ENCODE measurements around the gene CCDC78. TPM values are rescaled to one million over a fixed set of nuclear protein-coding genes. Genes with fewer than 3 reads are reported as not detected.

Gene CCDC78
- total and polyA plus RNA-seq, 5 experiments from 2014 or later = 1.1 to 15.1 (median 6.7) TPM; not detected in 1

DNA sequence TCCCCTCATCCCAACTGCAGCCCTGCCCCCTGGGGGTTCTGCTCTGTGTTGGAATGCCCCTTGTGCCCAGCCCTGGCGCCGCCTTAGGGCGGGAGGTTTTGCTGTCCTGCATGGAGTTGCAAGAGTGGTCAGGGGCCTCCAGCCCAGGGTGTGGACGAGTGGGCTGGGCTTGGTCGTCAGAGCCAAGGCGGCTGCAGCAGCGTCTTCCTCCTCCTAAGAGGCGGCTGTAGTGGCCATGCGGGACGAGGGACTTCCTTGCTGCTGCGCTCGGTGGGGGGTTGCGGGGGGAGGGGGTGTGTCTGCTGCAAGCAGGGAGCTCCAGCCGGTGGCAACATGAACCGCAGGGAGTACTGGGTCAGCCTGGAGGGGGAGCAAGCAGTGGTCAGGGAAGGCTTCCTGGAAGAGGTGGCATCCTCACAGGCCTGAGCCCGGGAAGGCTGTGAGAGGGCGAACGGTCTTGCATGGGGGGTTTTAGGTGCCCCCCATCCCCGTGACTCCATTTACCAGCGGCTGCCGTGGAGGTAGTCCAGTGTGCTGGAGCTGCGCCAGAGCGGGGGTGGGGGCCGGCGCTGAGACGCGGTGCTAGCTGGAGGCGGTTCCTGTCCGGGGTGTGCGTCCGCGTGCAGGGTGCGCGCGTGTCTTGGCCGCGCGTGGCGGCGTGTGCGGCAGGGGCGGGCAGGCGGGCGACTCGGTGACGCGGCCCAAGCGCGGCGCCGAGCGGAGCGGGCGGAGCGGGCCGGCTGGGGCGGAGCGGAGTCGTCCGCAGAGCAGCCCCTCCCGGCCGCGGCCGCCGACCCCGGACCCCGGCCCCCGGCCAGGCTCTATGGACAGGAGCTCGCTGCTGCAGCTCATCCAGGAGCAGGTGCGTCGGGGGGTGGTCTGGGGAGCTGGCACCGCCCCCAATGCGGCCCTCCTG, 51.0 kb downstream of the CCDC78 start, which contains the start of gene RHBDL1:
TSS of gene RHBDL1 (plus strand) at position 704 of the 916 bp plus-strand sequence. CDS start at position 824, 120 bp downstream.
- no peak for ATAC-seq
- Mint-ChIP-seq H3K9me3 (no peaks in the 10 kb centered on the region), H3K4me1 (peaks cover 4 to 22% (median 10%) of the 10 kb centered on the region in 4 donors), H3K27me3 (peaks cover 0 to 2% (median 0%) of the 10 kb centered on the region in 5 donors), H3K27ac (no peak within 1 kb of the TSS), H3K4me3 (peak within 1 kb of the TSS in 8 of 10 donors; percentile 42 to 66 (median 49)), H3K36me3 (peaks cover 0 to 16% (median 0%) of the 10 kb centered on the region in 3 donors)
- POLR2A ChIA-PET = interaction anchor here (0.8 to 2.7 kb wide), 8 partner anchors 9 to 87 kb away, joined by 3 to 14 read pairs (median 3); partner anchors contain the start of genes JMJD8 and WDR24
- no peak for DNase-seq

- POLR2A ChIA-PET = interaction anchor here (1.5 to 2.7 kb wide), 3 partner anchors 10 to 26 kb away, joined by 3 to 14 read pairs (median 4); partner anchors contain the start of genes JMJD8 and WDR24
- peaks cover 0 to 19% (median 0%) of the 10 kb centered on the region in 3 donors for H3K36me3 Mint-ChIP-seq
- H3K4me3 Mint-ChIP-seq = peak overlapping the region in 1 of 10 donors; percentile 66
- H3K4me1 Mint-ChIP-seq = peaks cover 3 to 23% (median 9%) of the 10 kb centered on the region in 4 donors
- no peaks in the 10 kb centered on the region for H3K9me3 Mint-ChIP-seq
- ATAC-seq (no peak), DNase-seq (no peak)
- H3K27me3 Mint-ChIP-seq = peaks cover 0 to 2% (median 0%) of the 10 kb centered on the region in 5 donors
- no peak overlapping the region for H3K27ac Mint-ChIP-seq
Measured at GRCh38 chr16:674214-674881, 51.9 kb downstream of the CCDC78 start.

- Mint-ChIP-seq H3K27me3 (peaks cover 0 to 2% (median 0%) of the 10 kb centered on the region in 5 donors), H3K36me3 (peaks cover 0 to 19% (median 0%) of the 10 kb centered on the region in 3 donors), H3K4me3 (no peak overlapping the region), H3K9me3 (no peaks in the 10 kb centered on the region), H3K27ac (no peak overlapping the region), H3K4me1 (peaks cover 1 to 24% (median 11%) of the 10 kb centered on the region in 4 donors)
- DNase-seq (no peak), ATAC-seq (no peak)
- POLR2A ChIA-PET = interaction anchor here (0.6 to 1.5 kb wide), 5 partner anchors 11 to 481 kb away, joined by 3 to 8 read pairs (median 4); partner anchors contain the start of genes ANTKMT and JMJD8
Measured at GRCh38 chr16:673399-673991, 52.7 kb downstream of the CCDC78 start.

DNA sequence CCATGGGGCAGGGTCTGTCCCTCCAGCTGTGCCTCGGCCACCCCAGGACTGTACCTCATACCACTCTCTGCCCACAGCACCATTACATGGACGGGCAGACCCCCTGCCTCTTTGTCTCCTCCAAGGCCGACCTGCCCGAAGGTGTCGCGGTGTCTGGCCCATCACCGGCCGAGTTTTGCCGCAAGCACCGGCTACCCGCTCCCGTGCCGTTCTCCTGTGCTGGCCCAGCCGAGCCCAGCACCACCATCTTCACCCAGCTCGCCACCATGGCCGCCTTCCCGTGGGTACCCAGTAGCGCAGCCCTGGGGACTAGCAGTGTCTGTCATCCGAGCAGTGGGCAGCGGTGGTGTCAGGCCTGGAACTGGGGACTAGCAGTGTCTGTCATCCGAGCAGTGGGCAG, 53.4 kb downstream of the CCDC78 start:
- H3K9me3 Mint-ChIP-seq = no peaks in the 10 kb centered on the region
- no peak for DNase-seq
- ATAC-seq = no peak
- no peak overlapping the region for H3K4me3 Mint-ChIP-seq
- H3K36me3 Mint-ChIP-seq = peaks cover 0 to 19% (median 0%) of the 10 kb centered on the region in 3 donors
- POLR2A ChIA-PET = interaction anchor here (0.8 to 1.3 kb wide), 3 partner anchors 17 to 48 kb away, joined by 3 to 8 read pairs (median 4); partner anchors contain the start of gene ANTKMT
- H3K27ac Mint-ChIP-seq = no peak overlapping the region
- peaks cover 0 to 2% (median 0%) of the 10 kb centered on the region in 5 donors for H3K27me3 Mint-ChIP-seq
- peaks cover 1 to 24% (median 12%) of the 10 kb centered on the region in 4 donors for H3K4me1 Mint-ChIP-seq

Small RNAs within 50 kb of the gene (microRNA-seq; reads per million reads assigned to microRNA genes)
- gene MIR662 (ENCODE audit: borderline microRNAs expressed) = not detected

Other genes with a start within 250 kb of the CCDC78 start
- gene CAPN15, start 198.7 kb downstream of the CCDC78 start, total RNA-seq = 10 to 100 TPM; 63.1 to 63.2 TPM
- gene CAPN15, start 198.7 kb downstream of the CCDC78 start, polyA plus RNA-seq = 1 to 10 TPM; 5.5 to 7.9 (median 6.0) TPM
- gene PRR35, start 166.0 kb downstream of the CCDC78 start, total RNA-seq = not detected
- not detected for gene PRR35, start 166.0 kb downstream of the CCDC78 start, polyA plus RNA-seq
- 1 to 10 TPM; 4.7 to 5.3 TPM for gene NHLRC4, start 159.4 kb downstream of the CCDC78 start, total RNA-seq
- gene NHLRC4, start 159.4 kb downstream of the CCDC78 start, polyA plus RNA-seq = 1 to 10 TPM; 1.5 to 3.3 (median 1.7) TPM
- 10 to 100 TPM; 55.8 to 59.0 TPM for gene PIGQ, start 156.5 kb downstream of the CCDC78 start, total RNA-seq
- 10 to 100 TPM in 1 of 3 donors, 1 to 10 TPM in 2; 8.8 to 13.4 (median 9.3) TPM for gene PIGQ, start 156.5 kb downstream of the CCDC78 start, polyA plus RNA-seq
- 10 to 100 TPM; 18.6 to 19.9 TPM for gene RAB40C, start 136.4 kb downstream of the CCDC78 start, total RNA-seq
- 10 to 100 TPM in 1 of 3 donors, 1 to 10 TPM in 2; 5.8 to 14.6 (median 6.2) TPM for gene RAB40C, start 136.4 kb downstream of the CCDC78 start, polyA plus RNA-seq
- gene WFIKKN1, start 95.5 kb downstream of the CCDC78 start, total RNA-seq = under 1 TPM; 0.47 to 0.57 TPM
- under 1 TPM in 1 of 3 donors, not detected in 2; 0.07 TPM for gene WFIKKN1, start 95.5 kb downstream of the CCDC78 start, polyA plus RNA-seq
- 10 to 100 TPM; 69.2 to 72.6 TPM for gene METTL26, start 90.1 kb downstream of the CCDC78 start, total RNA-seq
- 10 to 100 TPM; 88.4 to 98.4 (median 89.8) TPM for gene METTL26, start 90.1 kb downstream of the CCDC78 start, polyA plus RNA-seq
- gene MCRIP2, start 84.6 kb downstream of the CCDC78 start, total RNA-seq = 10 to 100 TPM; 31.9 to 32.2 TPM
- gene MCRIP2, start 84.6 kb downstream of the CCDC78 start, polyA plus RNA-seq = 10 to 100 TPM; 28.1 to 36.6 (median 35.5) TPM
- gene WDR90, start 77.1 kb downstream of the CCDC78 start, total RNA-seq = 10 to 100 TPM; 17.8 to 19.2 TPM
- 1 to 10 TPM in 2 of 3 donors, under 1 TPM in 1; 0.27 to 2.5 (median 1.5) TPM for gene WDR90, start 77.1 kb downstream of the CCDC78 start, polyA plus RNA-seq
- 100 to 1,000 TPM; 220 TPM for gene RHOT2, start 58.3 kb downstream of the CCDC78 start, total RNA-seq
- gene RHOT2, start 58.3 kb downstream of the CCDC78 start, polyA plus RNA-seq = 10 to 100 TPM; 25.1 to 44.8 (median 31.8) TPM
- 1 to 10 TPM; 1.3 to 1.4 TPM for gene RHBDL1, start 50.8 kb downstream of the CCDC78 start, total RNA-seq
- not detected for gene RHBDL1, start 50.8 kb downstream of the CCDC78 start, polyA plus RNA-seq
- gene STUB1, start 46.0 kb downstream of the CCDC78 start, total RNA-seq = 100 to 1,000 TPM in 1 of 2 experiments, 10 to 100 TPM in 1; 86.4 to 103 TPM
- 100 to 1,000 TPM; 133 to 142 (median 135) TPM for gene STUB1, start 46.0 kb downstream of the CCDC78 start, polyA plus RNA-seq
- 10 to 100 TPM; 40.8 to 41.2 TPM for gene JMJD8, start 42.1 kb downstream of the CCDC78 start, total RNA-seq
- gene JMJD8, start 42.1 kb downstream of the CCDC78 start, polyA plus RNA-seq = 10 to 100 TPM; 31.7 to 62.8 (median 46.0) TPM
- gene WDR24, start 36.0 kb downstream of the CCDC78 start, total RNA-seq = 10 to 100 TPM; 16.1 to 18.4 TPM
- gene WDR24, start 36.0 kb downstream of the CCDC78 start, polyA plus RNA-seq = 10 to 100 TPM; 12.7 to 18.9 (median 14.7) TPM
- gene FBXL16, start 20.6 kb downstream of the CCDC78 start, total RNA-seq = 10 to 100 TPM; 28.4 to 29.3 TPM
- gene FBXL16, start 20.6 kb downstream of the CCDC78 start, polyA plus RNA-seq = 10 to 100 TPM in 1 of 3 donors, 1 to 10 TPM in 2; 3.0 to 22.0 (median 9.5) TPM
- 10 to 100 TPM; 13.1 to 14.4 TPM for gene METRN, start 11.3 kb downstream of the CCDC78 start, total RNA-seq
- 10 to 100 TPM; 22.1 to 40.9 (median 35.8) TPM for gene METRN, start 11.3 kb downstream of the CCDC78 start, polyA plus RNA-seq
- gene ANTKMT, start 5.3 kb downstream of the CCDC78 start, total RNA-seq = 10 to 100 TPM; 44.3 to 48.2 TPM
- gene ANTKMT, start 5.3 kb downstream of the CCDC78 start, polyA plus RNA-seq = 100 to 1,000 TPM in 2 of 3 donors, 10 to 100 TPM in 1; 93.5 to 128 (median 113) TPM
- gene HAGHL, start 663 bp upstream of the CCDC78 start, total RNA-seq = 10 to 100 TPM; 50.1 to 67.0 TPM
- 1 to 10 TPM; 5.0 to 6.2 (median 6.0) TPM for gene HAGHL, start 663 bp upstream of the CCDC78 start, polyA plus RNA-seq
- gene CIAO3, start 14.6 kb upstream of the CCDC78 start, total RNA-seq = 10 to 100 TPM; 56.0 to 56.4 TPM
- gene CIAO3, start 14.6 kb upstream of the CCDC78 start, polyA plus RNA-seq = 10 to 100 TPM; 13.7 to 25.7 (median 16.9) TPM
- gene MSLN, start 34.3 kb upstream of the CCDC78 start, total RNA-seq = not detected
- not detected for gene MSLN, start 34.3 kb upstream of the CCDC78 start, polyA plus RNA-seq
- 10 to 100 TPM; 27.7 to 29.1 TPM for gene RPUSD1, start 61.9 kb upstream of the CCDC78 start, total RNA-seq
- gene RPUSD1, start 61.9 kb upstream of the CCDC78 start, polyA plus RNA-seq = 10 to 100 TPM; 19.7 to 32.2 (median 22.0) TPM
- gene CHTF18, start 62.2 kb upstream of the CCDC78 start, total RNA-seq = 10 to 100 TPM; 47.8 to 54.3 TPM
- gene CHTF18, start 62.2 kb upstream of the CCDC78 start, polyA plus RNA-seq = 1 to 10 TPM; 3.5 to 4.3 (median 4.0) TPM
- not detected for gene GNG13, start 74.3 kb upstream of the CCDC78 start, total RNA-seq
- gene GNG13, start 74.3 kb upstream of the CCDC78 start, polyA plus RNA-seq = not detected
- gene LMF1, start 244.5 kb upstream of the CCDC78 start, total RNA-seq = 10 to 100 TPM; 40.7 to 45.1 TPM
- 10 to 100 TPM; 12.2 to 13.6 (median 12.9) TPM for gene LMF1, start 244.5 kb upstream of the CCDC78 start, polyA plus RNA-seq

Measured in naive thymus-derived CD8-positive, alpha-beta T cell (primary cell).